GM18858 (cell line): ENCODE measurements around the gene CSTF1.
"Not testable (repeated sequence)": the region's sequence is repeated elsewhere in the genome, so short reads cannot be mapped to it uniquely, and the experiment has no call there.

Experiments used
- ATAC-seq: cut with Tn5 transposase; IDR thresholded peaks from one replicate; pipeline ENCODE4 v1.9.1; 2021; ENCODE audit not compliant: unreplicated experiment

CSTF1 gene

GRCh38 chr20:56403465-56403864 lies 11.0 kb downstream of the CSTF1 start:
- no peak for ATAC-seq

DNA sequence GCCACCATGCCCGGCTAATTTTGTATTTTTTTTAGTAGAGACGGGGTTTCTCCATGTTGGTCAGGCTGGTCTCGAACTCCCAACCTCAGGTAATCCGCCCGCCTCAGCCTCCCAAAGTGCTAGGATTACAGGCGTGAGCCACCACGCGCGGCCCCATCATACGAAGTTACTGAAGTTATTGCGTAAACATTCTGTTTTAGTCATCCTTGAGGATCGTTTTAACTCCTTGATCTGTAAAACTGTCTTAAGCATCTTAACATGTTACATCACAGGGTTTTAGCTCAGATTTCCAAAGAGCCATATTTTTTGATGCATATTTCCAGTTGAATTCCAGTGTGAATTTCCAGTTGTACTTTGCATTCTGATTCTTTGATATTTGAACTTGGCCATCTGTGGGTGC lies 12.9 kb downstream of the CSTF1 start:
- ATAC-seq, result not testable (repeated sequence)

- ATAC-seq, result no peak
Measured at GRCh38 chr20:56406910-56407309, 14.5 kb downstream of the CSTF1 start.

DNA sequence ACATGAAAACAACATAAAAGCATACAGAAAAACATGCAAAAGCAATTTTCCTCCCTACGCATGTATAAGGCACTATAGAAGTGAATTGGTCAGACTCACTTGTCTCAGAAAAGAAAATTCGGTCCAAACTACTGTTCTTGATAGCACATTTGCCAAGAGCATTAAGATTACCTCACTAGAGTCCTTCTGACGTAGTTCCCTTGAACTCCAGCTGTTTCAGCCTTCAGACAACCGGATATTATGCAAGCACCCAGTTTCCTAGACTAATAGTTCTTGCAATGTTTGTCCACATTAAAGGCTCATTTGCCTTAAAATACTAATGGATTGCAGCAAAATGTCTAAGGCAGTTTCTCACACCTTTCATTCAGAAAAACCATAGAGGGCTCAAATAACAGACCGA lies 17.1 kb downstream of the CSTF1 start:
- ATAC-seq, result no peak

GRCh38 chr20:56409956-56410355 lies 17.5 kb downstream of the CSTF1 start:
- no peak for ATAC-seq

GRCh38 chr20:56411287-56411686 lies 18.8 kb downstream of the CSTF1 start:
- not testable (repeated sequence) for ATAC-seq

- ATAC-seq, result no peak
Measured at GRCh38 chr20:56411759-56412472, 19.5 kb downstream of the CSTF1 start, which contains the start of gene CASS4. Gene CASS4, plus strand, starts transcription at chr20:56412260. Its CDS starts 199 bp downstream, at chr20:56412459.

DNA sequence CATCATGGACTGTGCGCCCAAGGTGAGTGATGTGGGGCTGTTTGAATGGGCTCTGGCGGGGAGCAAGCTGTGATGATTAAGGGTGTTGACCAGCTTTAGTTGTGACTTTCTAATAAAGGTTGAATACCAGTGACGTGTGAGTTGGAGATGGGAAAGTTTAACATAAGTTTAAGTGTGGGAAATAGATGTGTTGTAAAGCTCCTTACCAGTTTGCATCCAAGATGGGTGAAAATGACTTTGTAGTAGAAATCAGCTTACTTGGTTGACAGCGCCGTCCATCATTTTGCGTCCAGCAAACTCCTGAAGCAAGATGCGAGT lies 20.0 kb downstream of the CSTF1 start:
- no peak for ATAC-seq

DNA sequence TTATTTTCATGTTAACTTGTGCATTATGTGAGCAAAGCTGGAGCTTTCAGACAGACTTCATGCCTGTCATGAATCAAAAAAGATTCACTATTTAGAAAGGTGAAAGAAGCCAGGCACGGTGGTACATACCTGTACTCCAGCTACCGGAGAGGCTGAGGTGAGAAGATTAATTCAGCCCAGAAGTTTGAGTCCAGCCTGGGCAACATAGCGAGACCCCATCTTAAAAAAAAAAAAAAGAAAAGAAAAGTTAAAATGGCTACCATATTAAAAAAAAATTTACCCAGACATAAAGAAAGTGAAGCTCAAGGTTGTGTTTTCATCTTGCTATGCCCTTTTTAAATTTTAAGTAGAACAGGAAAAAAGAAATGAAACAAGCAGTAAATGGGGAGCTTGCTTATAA lies 20.5 kb downstream of the CSTF1 start:
- ATAC-seq, result no peak

DNA sequence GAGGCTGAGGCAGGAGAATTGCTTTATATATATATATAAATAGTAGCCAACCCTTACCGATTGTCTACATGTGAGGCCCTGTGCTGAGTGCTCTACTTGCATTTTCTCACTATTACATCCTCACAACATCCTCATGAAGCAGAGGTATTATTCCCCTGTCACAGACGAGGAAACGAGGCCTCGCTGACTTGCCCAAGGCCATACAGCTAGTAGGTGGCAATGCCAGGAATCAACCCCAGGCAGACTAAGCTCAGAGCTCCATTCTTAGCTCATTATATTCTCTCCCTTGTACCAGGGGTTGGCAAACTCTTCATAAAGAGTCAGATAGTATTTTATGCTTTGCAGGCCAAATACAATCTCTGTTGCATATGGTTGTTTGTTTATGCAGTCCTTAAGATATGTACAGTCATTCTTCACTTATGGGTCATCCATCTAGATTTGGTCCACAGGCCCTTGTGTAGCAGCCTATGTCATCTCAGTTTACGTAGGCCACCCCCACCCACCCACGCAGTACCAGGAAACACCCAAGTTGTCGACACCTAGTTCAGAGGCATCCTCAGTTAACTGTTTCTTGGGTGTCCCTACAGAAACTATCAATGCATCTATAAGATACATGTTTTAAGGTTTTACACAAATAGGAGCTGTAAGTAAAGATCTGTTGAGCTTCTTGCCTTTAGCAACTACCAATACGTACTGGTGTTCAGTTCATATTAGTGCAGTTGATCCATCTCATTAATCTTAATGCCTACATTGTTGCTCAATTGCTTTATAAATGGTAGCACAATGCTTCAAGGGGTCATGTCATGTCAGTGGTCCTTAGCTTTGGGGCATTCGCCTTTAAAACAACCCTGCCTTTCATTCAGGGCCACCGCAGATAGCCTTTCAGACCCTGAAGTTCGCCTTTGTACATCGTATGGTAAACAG lies 22.7 kb downstream of the CSTF1 start:
- ATAC-seq, result no peak

DNA sequence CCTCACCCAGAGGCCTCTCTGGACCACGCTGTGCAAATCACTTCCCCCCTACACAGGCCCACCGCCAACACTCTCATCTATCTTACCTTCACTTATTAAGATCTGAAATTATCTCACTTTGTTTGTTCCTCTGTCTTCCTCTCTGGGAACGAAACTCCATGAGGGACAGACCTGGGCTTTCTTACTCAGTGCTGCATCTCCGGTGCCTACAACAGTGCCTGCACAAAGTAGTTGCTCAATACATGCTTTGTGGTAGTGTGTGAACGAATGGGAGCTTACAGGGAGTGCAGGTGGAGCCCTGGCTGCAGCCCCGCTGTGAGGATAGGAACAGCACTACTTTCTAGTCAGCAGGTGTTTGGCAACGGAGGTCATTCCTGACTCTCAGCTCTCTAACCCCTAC lies 25.0 kb downstream of the CSTF1 start:
- ATAC-seq, result no peak

DNA sequence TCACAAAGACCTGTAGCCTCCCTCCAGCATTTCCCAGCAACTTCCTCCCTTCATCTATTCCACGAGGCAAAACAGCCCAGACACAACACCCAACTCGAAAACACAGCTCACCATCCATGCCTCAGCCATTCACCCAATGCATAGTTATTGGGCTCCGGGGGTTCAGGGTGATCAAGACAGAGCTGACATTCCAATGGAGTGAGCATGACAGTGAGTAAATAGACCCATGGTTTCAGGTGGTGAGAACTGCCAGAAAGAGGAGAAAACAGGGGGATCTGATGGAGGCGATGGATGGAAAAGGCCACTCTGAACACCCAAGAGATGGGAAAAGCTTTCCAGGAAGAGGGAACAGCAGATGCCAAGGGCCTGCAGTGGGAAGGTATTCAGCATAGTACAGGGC lies 25.5 kb downstream of the CSTF1 start:
- no peak for ATAC-seq

- ATAC-seq, result no peak
Measured at GRCh38 chr20:56418385-56418861, 26.0 kb downstream of the CSTF1 start.

DNA sequence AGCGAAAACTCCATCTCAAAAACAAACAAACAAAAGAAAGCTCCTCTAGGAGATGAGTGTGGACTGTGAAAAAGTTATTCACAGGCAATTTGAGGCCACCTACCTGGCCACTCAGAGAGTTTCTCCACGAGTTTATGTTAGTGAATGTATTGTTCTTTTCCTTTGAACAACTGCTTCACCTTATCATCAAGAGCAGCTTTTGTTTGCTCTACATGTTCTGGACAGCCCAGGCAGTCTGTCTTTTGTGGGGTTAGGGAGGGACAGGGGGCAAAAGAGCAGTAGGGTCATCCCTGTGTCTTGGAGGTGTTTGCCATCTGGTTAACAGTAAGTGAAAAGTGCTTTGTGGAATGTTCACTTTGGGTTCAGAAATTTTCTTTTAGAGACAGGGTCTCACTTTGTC lies 27.6 kb downstream of the CSTF1 start:
- ATAC-seq, result no peak

DNA sequence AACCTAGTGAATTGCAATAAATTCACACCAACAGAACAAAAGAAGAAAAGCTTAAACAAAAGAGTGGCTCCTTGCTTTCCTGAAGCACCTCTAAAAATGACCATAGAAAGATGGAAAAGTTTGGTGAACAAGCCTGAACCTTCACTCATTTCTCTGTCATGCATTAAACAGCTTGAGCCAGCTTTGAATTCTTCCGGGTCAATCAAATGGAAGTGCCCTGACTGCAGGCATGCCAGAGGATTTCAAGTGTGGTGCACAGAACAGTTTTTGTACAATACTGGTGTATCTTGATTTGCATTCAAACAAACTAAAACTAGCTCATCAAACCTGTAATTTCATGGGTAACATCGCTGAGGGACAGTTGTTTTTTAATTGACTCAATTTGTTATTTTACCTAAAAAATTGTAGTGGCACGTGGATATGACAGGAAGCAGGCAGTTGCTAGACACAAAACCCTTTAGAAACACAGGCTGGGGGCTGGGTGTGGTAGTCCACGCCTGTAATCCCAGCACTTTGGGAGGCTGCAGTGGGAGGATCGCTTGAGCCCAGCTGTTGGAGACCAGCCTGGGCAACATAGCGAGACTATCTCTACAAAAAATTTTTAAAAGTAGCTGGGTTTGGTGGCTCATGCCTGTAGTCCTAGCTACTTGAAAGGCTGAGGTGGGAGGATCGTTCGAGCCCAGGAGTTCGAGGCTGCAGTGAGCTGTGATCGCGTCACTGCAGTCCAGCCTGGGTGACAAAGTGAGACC lies 28.7 kb downstream of the CSTF1 start:
- ATAC-seq, result no peak

GRCh38 chr20:56422076-56422823 lies 29.8 kb downstream of the CSTF1 start:
- ATAC-seq, result no peak

- no peak for ATAC-seq
Measured at GRCh38 chr20:56422824-56423189, 30.4 kb downstream of the CSTF1 start.

- no peak for ATAC-seq
Measured at GRCh38 chr20:56423211-56423610, 30.8 kb downstream of the CSTF1 start.

DNA sequence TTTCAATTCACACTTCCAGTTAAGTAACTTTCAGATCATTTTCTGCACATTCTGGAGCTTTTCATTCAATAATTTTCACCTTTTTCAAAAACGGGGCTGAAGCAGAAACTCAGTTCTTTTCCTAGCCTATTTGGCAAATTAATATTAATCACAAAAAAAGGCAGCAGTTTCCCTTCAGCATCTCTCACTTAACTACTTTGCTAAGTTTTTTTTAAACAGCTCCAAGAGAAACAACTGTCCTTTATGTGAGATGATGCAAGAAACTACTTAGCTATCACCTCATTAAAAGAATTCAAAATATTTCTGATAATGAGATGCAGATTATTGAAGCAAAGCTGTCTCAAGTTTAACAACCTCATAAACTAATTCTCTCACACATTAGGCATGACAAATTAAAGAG lies 31.4 kb downstream of the CSTF1 start:
- no peak for ATAC-seq

DNA sequence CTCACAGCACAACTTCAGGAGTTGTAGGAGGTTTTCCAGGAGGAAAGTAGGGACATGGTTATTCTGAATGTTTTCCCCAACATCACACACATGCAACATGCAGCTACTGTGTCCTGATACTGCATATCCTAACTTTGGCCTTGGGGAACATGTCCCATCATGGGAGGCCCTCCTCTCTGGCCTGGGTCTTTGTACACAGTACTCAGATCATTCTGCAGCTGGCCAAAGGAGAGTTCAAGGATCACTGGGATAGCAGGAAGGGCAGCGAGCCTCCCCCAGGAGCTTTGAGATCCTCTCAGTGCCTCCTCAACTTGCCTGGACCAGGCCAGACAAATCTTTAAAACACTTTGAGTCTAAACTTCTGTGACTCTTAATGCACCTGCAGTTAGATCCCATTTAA lies 32.5 kb downstream of the CSTF1 start:
- no peak for ATAC-seq

DNA sequence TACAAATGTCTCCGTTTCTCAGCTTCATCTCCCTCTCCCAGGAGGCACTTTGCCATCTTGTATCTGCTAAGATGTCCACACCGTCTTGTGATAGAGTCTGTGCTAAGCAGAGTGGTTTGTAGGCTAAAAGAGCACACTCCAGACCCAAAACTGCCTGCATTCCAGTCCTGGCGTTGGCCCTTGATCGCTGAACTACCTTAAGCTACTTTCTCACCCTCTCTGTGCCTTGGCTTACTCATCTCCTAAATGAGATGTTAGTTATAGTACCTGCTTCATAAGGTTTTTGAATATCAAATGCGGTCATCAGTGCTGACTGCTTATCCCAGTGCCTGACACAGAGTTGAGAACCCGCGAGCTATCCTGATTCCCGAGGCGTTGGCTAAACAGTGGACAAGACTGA lies 33.6 kb downstream of the CSTF1 start:
- ATAC-seq, result no peak
